SK-N-SH treated with all-trans-retinoic acid at 6 μM for 48 hours (cell line): ENCODE results near the gene NEK3.
"Not testable (repeated sequence)": the region's sequence is repeated elsewhere in the genome, so short reads cannot be mapped to it uniquely, and the experiment has no call there.

ENCODE experiments used
- ATAC-seq: fragments of 200-7000 bp; cut with Tn5 transposase; 3 replicates; pipeline ENCODE4 v1.9.1; 2020; ENCODE audit warnings: mild to moderate bottlenecking, moderate library complexity
- ARNTL ChIP-seq: fragments of 450-650 bp; formaldehyde crosslinking; IDR thresholded peaks from 2 replicates; pipeline ENCODE4 v1.5.0; 2020; ENCODE audit warnings: low read depth, mild to moderate bottlenecking, moderate library complexity, borderline replicate concordance
- BACH2 ChIP-seq: fragments of 250-450 bp; sonication (Bioruptor Pico); IDR thresholded peaks from 2 replicates; pipeline ENCODE4 v1.9.0; 2021; ENCODE audit warnings: mild to moderate bottlenecking, borderline replicate concordance
- CREB5 ChIP-seq: fragments of 250-450 bp; sonication (Bioruptor Pico); IDR thresholded peaks from 2 replicates; pipeline ENCODE4 v1.5.1; 2020; ENCODE audit warnings: low read depth, mild to moderate bottlenecking, moderate library complexity
- CSDC2 ChIP-seq: fragments of 250-450 bp; sonication (Bioruptor Pico); IDR thresholded peaks from 2 replicates; pipeline ENCODE4 v1.5.0; 2020; ENCODE audit warnings: mild to moderate bottlenecking, moderate library complexity
- ESRRG ChIP-seq: fragments of 250-450 bp; sonication (Bioruptor Pico); IDR thresholded peaks from 2 replicates; pipeline ENCODE4 v1.6.1; 2021; ENCODE audit warnings: mild to moderate bottlenecking
- ISL1 ChIP-seq: fragments of 250-450 bp; sonication (Bioruptor Pico); IDR thresholded peaks from 2 replicates; pipeline ENCODE4 v2.1.2; 2022; ENCODE audit warnings: mild to moderate bottlenecking, moderate library complexity
- OSR1 ChIP-seq: fragments of 250-450 bp; sonication (Bioruptor Pico); IDR thresholded peaks from 2 replicates; pipeline ENCODE4 v1.8.0; 2022; ENCODE audit warnings: moderate library complexity, mild to moderate bottlenecking, inconsistent platforms
- PATZ1 ChIP-seq: fragments of 250-450 bp; sonication (Bioruptor Pico); IDR thresholded peaks from 2 replicates; pipeline ENCODE4 v1.8.0; 2020; ENCODE audit warnings: mild to moderate bottlenecking, moderate library complexity, borderline replicate concordance
- POU6F1 ChIP-seq: fragments of 250-450 bp; sonication (Bioruptor Pico); IDR thresholded peaks from 2 replicates; pipeline ENCODE4 v1.8.0; 2021; ENCODE audit warnings: low read depth, mild to moderate bottlenecking, moderate library complexity, borderline replicate concordance
- RARB ChIP-seq: fragments of 250-450 bp; sonication (Bioruptor Pico); IDR thresholded peaks from 2 replicates; pipeline ENCODE4 v1.8.0; 2021; ENCODE audit warnings: mild to moderate bottlenecking, moderate library complexity
- SNAI2 ChIP-seq: fragments of 250-450 bp; sonication (Bioruptor Pico); IDR thresholded peaks from 2 replicates; pipeline ENCODE4 v1.5.0; 2020; ENCODE audit warnings: mild to moderate bottlenecking, moderate library complexity
- TCF4 ChIP-seq: fragments of 250-450 bp; sonication (Bioruptor Pico); IDR thresholded peaks from 2 replicates; pipeline ENCODE4 v1.8.0; 2021; ENCODE audit warnings: mild to moderate bottlenecking, moderate library complexity, borderline replicate concordance
- TOX ChIP-seq: fragments of 250-450 bp; sonication (Bioruptor Pico); IDR thresholded peaks from 2 replicates; pipeline ENCODE4 v1.8.0; 2021; ENCODE audit warnings: mild to moderate bottlenecking, moderate library complexity, borderline replicate concordance
- TSHZ2 ChIP-seq: fragments of 250-450 bp; sonication (Bioruptor Pico); IDR thresholded peaks from 2 replicates; pipeline ENCODE4 v1.5.0; 2020; ENCODE audit warnings: mild to moderate bottlenecking, moderate library complexity
- ZC3H10 ChIP-seq: fragments of 250-450 bp; sonication (Bioruptor Pico); IDR thresholded peaks from 2 replicates; pipeline ENCODE4 v1.5.1; 2021; ENCODE audit warnings: mild to moderate bottlenecking, moderate library complexity
- ZFP30 ChIP-seq: fragments of 450-650 bp; formaldehyde crosslinking; IDR thresholded peaks from 2 replicates; pipeline ENCODE4 v1.5.0; 2022; ENCODE audit warnings: mild to moderate bottlenecking, moderate library complexity
- ZNF565 ChIP-seq: fragments of 450-650 bp; formaldehyde crosslinking; conservative IDR thresholded peaks from 2 replicates; pipeline ENCODE4 v1.5.0; 2020; ENCODE audit warnings: low read depth, mild to moderate bottlenecking, moderate library complexity
- ZNF70 ChIP-seq: fragments of 450-650 bp; formaldehyde crosslinking; IDR thresholded peaks from 2 replicates; pipeline ENCODE4 v1.5.0; 2020; ENCODE audit warnings: mild to moderate bottlenecking, moderate library complexity
- ZNF8 ChIP-seq: fragments of 450-650 bp; formaldehyde crosslinking; IDR thresholded peaks from 2 replicates; pipeline ENCODE4 v1.5.0; 2020; ENCODE audit warnings: mild to moderate bottlenecking, moderate library complexity

NEK3 gene

GRCh38 chr13:52103386-52103785, 56.0 kb downstream of the NEK3 start:
- TF ChIP-seq POU6F1 (CRISPR knock-in tag): no peak
- no peak for TF ChIP-seq ZNF8
- no peak for TF ChIP-seq ESRRG (CRISPR knock-in tag)
- TF ChIP-seq SNAI2 (CRISPR knock-in tag): no peak
- TF ChIP-seq ZC3H10 (CRISPR knock-in tag): no peak
- no peak for TF ChIP-seq ARNTL (CRISPR knock-in tag)
- TF ChIP-seq OSR1 (CRISPR knock-in tag): no peak
- no peak for TF ChIP-seq TCF4 (CRISPR knock-in tag)
- TF ChIP-seq TSHZ2 (CRISPR knock-in tag): no peak
- TF ChIP-seq ZNF565: no peak
- TF ChIP-seq RARB (CRISPR knock-in tag): no peak
- TF ChIP-seq ZFP30 (CRISPR knock-in tag): no peak
- no peak for TF ChIP-seq ZNF70 (CRISPR knock-in tag)
- no peak for TF ChIP-seq PATZ1 (CRISPR knock-in tag)
- TF ChIP-seq CREB5 (CRISPR knock-in tag): no peak
- no peak for TF ChIP-seq TOX (CRISPR knock-in tag)
- TF ChIP-seq CSDC2 (CRISPR knock-in tag): no peak

GRCh38 chr13:52102423-52102822, 57.0 kb downstream of the NEK3 start:
- not testable (repeated sequence) for ATAC-seq

More at GRCh38 chr13:52103386-52103785, 56.0 kb downstream of the NEK3 start:
- ATAC-seq: no peak

GRCh38 chr13:52097197-52097596, 62.2 kb downstream of the NEK3 start:
- ATAC-seq: no peak
- TF ChIP-seq ISL1 (CRISPR knock-in tag) (no peak), ZNF70 (CRISPR knock-in tag) (no peak), BACH2 (CRISPR knock-in tag) (no peak), TSHZ2 (CRISPR knock-in tag) (no peak), CREB5 (CRISPR knock-in tag) (no peak), SNAI2 (CRISPR knock-in tag) (no peak), ESRRG (CRISPR knock-in tag) (no peak), POU6F1 (CRISPR knock-in tag) (no peak), CSDC2 (CRISPR knock-in tag) (no peak), ZNF565 (no peak)
